ENCODE data around the gene RNF157. TPM values are rescaled to one million over a fixed set of nuclear protein-coding genes. Genes with fewer than 3 reads are reported as not detected.
A peak's percentile ranks its signal among the peaks of the same experiment; 100 is the strongest.

Gene RNF157
- total and polyA plus RNA-seq, 10 of the 15 experiments (the other 5 are each of a cell fraction or from before 2014, with no cell fraction given) = 1.4 to 15.9 (median 9.6) TPM

DNA sequence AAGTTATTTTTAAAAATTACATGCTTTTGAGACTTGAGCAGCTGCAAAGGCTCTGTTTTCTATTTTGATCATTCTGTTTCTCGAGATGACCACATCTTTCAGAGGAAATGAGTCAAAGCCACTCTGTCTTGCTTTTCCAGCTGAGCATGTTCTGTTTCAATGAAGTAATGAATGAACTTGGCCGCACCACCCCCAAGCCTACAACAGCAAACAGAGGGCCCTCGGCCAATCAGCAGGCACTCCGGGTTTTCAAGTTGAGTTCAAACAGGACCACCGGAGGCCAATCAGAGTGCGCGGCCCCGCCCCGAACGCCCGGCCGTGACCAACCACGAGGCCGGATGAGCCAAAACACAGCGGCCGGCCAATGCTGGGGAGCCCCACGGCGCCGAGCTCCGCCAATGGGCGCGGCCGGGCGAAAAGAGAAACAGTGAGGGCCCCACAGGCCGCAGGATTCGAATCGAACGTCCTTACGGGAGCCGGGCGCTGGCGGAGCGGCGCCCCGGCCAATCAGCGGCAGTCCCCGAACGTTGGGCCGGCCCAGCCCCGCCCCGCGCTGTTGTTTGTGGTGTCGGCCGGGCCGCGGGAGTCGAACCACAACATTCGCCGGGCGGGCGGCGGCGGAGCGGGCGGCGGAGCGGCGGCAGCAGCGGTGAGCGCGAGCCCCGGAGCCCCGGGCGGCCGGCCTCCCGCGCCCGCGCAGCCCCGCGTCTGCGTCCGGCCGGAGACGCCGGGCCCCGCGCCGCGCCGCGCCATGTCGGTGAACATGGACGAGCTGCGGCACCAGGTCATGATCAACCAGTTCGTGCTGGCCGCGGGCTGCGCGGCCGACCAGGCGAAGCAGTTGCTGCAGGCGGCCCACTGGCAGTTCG lies 24.7 kb upstream of the RNF157 start, which contains the start of gene UBALD2 (continued):
- peak; percentile 84; the same call in 1 of the 2 replicates for TF ChIP-seq STAT3 (IDR thresholded peaks at IDR 0.05; ENCODE audit: low read depth, low read length)
- peak; percentile 94; the same call in 1 of the 2 replicates for TF ChIP-seq ZBED1 (IDR thresholded peaks at IDR 0.05; ENCODE audit: borderline replicate concordance)
- peak in 1 of 2 experiments; percentile 88; a peak in 2 of 4 replicates for TF ChIP-seq ETV6 (conservative IDR thresholded peaks at IDR 0.05 in 1 of 2, IDR thresholded peaks at IDR 0.05 in 1 of 2; ENCODE audit: borderline replicate concordance in 1 of 2, low read depth in 1 of 2)
- peak in 1 of 2 experiments; percentile 67; a peak in 2 of 4 replicates for TF ChIP-seq SRF (IDR thresholded peaks at IDR 0.05; ENCODE audit: low read depth in 2 of 2, low read length in 2 of 2)
- TF ChIP-seq, protein P1, sequence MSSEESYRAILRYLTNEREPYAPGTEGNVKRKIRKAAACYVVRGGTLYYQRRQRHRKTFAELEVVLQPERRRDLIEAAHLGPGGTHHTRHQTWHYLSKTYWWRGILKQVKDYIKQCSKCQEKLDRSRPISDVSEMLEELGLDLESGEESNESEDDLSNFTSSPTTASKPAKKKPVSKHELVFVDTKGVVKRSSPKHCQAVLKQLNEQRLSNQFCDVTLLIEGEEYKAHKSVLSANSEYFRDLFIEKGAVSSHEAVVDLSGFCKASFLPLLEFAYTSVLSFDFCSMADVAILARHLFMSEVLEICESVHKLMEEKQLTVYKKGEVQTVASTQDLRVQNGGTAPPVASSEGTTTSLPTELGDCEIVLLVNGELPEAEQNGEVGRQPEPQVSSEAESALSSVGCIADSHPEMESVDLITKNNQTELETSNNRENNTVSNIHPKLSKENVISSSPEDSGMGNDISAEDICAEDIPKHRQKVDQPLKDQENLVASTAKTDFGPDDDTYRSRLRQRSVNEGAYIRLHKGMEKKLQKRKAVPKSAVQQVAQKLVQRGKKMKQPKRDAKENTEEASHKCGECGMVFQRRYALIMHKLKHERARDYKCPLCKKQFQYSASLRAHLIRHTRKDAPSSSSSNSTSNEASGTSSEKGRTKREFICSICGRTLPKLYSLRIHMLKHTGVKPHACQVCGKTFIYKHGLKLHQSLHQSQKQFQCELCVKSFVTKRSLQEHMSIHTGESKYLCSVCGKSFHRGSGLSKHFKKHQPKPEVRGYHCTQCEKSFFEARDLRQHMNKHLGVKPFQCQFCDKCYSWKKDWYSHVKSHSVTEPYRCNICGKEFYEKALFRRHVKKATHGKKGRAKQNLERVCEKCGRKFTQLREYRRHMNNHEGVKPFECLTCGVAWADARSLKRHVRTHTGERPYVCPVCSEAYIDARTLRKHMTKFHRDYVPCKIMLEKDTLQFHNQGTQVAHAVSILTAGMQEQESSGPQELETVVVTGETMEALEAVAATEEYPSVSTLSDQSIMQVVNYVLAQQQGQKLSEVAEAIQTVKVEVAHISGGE (CRISPR knock-in tag; IDR thresholded peaks at IDR 0.05) = no peak
- TF ChIP-seq BRCA1 (IDR thresholded peaks at IDR 0.05; ENCODE audit: low read depth, low read length) = no peak
- TF ChIP-seq ZNF207 (IDR thresholded peaks at IDR 0.05; ENCODE audit: borderline replicate concordance) = 0 out of 2 replicates have a peak, but pooled peaks have one; percentile 13
- peak; percentile 92 for TF ChIP-seq MXI1 (IDR thresholded peaks at IDR 0.05; ENCODE audit: low read depth, low read length)
- TF ChIP-seq, protein P2, sequence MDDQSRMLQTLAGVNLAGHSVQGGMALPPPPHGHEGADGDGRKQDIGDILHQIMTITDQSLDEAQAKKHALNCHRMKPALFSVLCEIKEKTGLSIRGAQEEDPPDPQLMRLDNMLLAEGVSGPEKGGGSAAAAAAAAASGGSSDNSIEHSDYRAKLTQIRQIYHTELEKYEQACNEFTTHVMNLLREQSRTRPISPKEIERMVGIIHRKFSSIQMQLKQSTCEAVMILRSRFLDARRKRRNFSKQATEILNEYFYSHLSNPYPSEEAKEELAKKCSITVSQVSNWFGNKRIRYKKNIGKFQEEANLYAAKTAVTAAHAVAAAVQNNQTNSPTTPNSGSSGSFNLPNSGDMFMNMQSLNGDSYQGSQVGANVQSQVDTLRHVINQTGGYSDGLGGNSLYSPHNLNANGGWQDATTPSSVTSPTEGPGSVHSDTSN (IDR thresholded peaks at IDR 0.05; ENCODE audit: insufficient replicate concordance, low read depth, low read length) = peak; percentile 61
- TF ChIP-seq, protein P3, sequence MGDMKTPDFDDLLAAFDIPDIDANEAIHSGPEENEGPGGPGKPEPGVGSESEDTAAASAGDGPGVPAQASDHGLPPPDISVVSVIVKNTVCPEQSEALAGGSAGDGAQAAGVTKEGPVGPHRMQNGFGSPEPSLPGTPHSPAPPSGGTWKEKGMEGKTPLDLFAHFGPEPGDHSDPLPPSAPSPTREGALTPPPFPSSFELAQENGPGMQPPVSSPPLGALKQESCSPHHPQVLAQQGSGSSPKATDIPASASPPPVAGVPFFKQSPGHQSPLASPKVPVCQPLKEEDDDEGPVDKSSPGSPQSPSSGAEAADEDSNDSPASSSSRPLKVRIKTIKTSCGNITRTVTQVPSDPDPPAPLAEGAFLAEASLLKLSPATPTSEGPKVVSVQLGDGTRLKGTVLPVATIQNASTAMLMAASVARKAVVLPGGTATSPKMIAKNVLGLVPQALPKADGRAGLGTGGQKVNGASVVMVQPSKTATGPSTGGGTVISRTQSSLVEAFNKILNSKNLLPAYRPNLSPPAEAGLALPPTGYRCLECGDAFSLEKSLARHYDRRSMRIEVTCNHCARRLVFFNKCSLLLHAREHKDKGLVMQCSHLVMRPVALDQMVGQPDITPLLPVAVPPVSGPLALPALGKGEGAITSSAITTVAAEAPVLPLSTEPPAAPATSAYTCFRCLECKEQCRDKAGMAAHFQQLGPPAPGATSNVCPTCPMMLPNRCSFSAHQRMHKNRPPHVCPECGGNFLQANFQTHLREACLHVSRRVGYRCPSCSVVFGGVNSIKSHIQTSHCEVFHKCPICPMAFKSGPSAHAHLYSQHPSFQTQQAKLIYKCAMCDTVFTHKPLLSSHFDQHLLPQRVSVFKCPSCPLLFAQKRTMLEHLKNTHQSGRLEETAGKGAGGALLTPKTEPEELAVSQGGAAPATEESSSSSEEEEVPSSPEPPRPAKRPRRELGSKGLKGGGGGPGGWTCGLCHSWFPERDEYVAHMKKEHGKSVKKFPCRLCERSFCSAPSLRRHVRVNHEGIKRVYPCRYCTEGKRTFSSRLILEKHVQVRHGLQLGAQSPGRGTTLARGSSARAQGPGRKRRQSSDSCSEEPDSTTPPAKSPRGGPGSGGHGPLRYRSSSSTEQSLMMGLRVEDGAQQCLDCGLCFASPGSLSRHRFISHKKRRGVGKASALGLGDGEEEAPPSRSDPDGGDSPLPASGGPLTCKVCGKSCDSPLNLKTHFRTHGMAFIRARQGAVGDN (IDR thresholded peaks at IDR 0.05) = no peak
- no peak; the same call in 1 of the 2 replicates for TF ChIP-seq SREBF2 (IDR thresholded peaks at IDR 0.05; ENCODE audit: low read length)
- TF ChIP-seq SMAD5 (IDR thresholded peaks at IDR 0.05; ENCODE audit: low read depth) = 0 out of 2 replicates have a peak, but pooled peaks have one; percentile 59
- TF ChIP-seq IKZF1 (conservative IDR thresholded peaks at IDR 0.05) = peak; percentile 96
- peak; percentile 100 for TF ChIP-seq ZNF24 (IDR thresholded peaks at IDR 0.05)
- peak; percentile 64; the same call in 1 of the 2 replicates for TF ChIP-seq EED (IDR thresholded peaks at IDR 0.05; ENCODE audit: low read depth)
- TF ChIP-seq MYC (IDR thresholded peaks at IDR 0.05; ENCODE audit: insufficient read depth, insufficient read length, insufficient replicate concordance, low read length, severe bottlenecking) = no peak
- TF ChIP-seq MYB (IDR thresholded peaks at IDR 0.05; ENCODE audit: borderline replicate concordance, low read depth, low read length) = no peak

All from GM12878 (cell line).